Activated CD8-positive, alpha-beta memory T cell treated with anti-CD3 and anti-CD28 coated beads, Interleukin-2, amount 50 U/mL, for 24 hours (primary cell): ENCODE data around the gene DMKN.
A peak's percentile ranks its signal among the peaks of the same experiment; 100 is the strongest.

Source experiments
- DNase-seq: peaks from one replicate; pipeline ENCODE4 v3.0.0-alpha.2; 2020; ENCODE audit errors: extremely low read depth

DMKN gene

GRCh38 chr19:35524181-35524837 lies 10.9 kb upstream of the DMKN start:
- no peak for DNase-seq

GRCh38 chr19:35522745-35523327 lies 9.4 kb upstream of the DMKN start:
- no peak for DNase-seq

GRCh38 chr19:35521124-35521743 lies 7.8 kb upstream of the DMKN start:
- no peak for DNase-seq

GRCh38 chr19:35519291-35519690 lies 5.8 kb upstream of the DMKN start:
- no peak for DNase-seq

GRCh38 chr19:35518313-35518712 lies 4.9 kb upstream of the DMKN start:
- DNase-seq, result no peak

- no peak for DNase-seq
These were observed 3.9 kb upstream of the DMKN start for GRCh38 chr19:35517342-35517741.

- no peak for DNase-seq
These were observed 2.9 kb upstream of the DMKN start for GRCh38 chr19:35516310-35516709.

- DNase-seq, result no peak
These were observed 897 bp upstream of the DMKN start for GRCh38 chr19:35514282-35514809.

GRCh38 chr19:35512831-35513627 lies 420 bp downstream of the DMKN start:
- no peak for DNase-seq

- DNase-seq, result no peak
These were observed 2.1 kb downstream of the DMKN start for GRCh38 chr19:35511337-35511736.

- no peak for DNase-seq
These were observed 2.9 kb downstream of the DMKN start for GRCh38 chr19:35510626-35510964.

GRCh38 chr19:35509861-35510625 lies 3.4 kb downstream of the DMKN start:
- peak; percentile 44 for DNase-seq

GRCh38 chr19:35509018-35509652 lies 4.3 kb downstream of the DMKN start:
- no peak for DNase-seq

GRCh38 chr19:35508129-35508528 lies 5.3 kb downstream of the DMKN start:
- DNase-seq, result no peak

GRCh38 chr19:35507561-35507960 lies 5.9 kb downstream of the DMKN start:
- no peak for DNase-seq

GRCh38 chr19:35506011-35506410 lies 7.4 kb downstream of the DMKN start:
- no peak for DNase-seq

GRCh38 chr19:35502751-35503150 lies 10.7 kb downstream of the DMKN start:
- DNase-seq, result no peak

- no peak for DNase-seq
These were observed 11.8 kb downstream of the DMKN start for GRCh38 chr19:35501684-35502083.

- no peak for DNase-seq
These were observed 12.8 kb downstream of the DMKN start for GRCh38 chr19:35500611-35501010.

- no peak for DNase-seq
These were observed 14.4 kb downstream of the DMKN start for GRCh38 chr19:35498984-35499527.

- no peak for DNase-seq
These were observed 15.2 kb downstream of the DMKN start for GRCh38 chr19:35498220-35498619.
